GM19238 (cell line): ENCODE data around the gene STARD3.

Experiments used
- DNase-seq: peaks from one replicate; pipeline ENCODE4 v3.0.0; 2011; ENCODE audit warnings: low spot score; ENCODE audit not compliant: insufficient read length

STARD3 gene

GRCh38 chr17:39618956-39619785, 17.8 kb upstream of the STARD3 start:
- DNase-seq = no peak

GRCh38 chr17:39619786-39620101, 17.2 kb upstream of the STARD3 start:
- DNase-seq = no peak

- DNase-seq = peak; percentile 92
Measured at GRCh38 chr17:39621523-39622379, 15.2 kb upstream of the STARD3 start.

GRCh38 chr17:39622380-39623006, 14.5 kb upstream of the STARD3 start:
- no peak for DNase-seq

- peak; percentile 86 for DNase-seq
Measured at GRCh38 chr17:39623356-39623950, 13.5 kb upstream of the STARD3 start.

- DNase-seq = no peak
Measured at GRCh38 chr17:39624313-39624712, 12.6 kb upstream of the STARD3 start.

- DNase-seq = no peak
Measured at GRCh38 chr17:39625198-39625785, 11.7 kb upstream of the STARD3 start.

GRCh38 chr17:39626171-39627046, 10.5 kb upstream of the STARD3 start, which contains the start of gene PPP1R1B:
Gene PPP1R1B, plus strand, starts transcription at chr17:39626952. Its CDS starts 441 bp downstream, at chr17:39627393.
- no peak for DNase-seq

GRCh38 chr17:39627047-39627711, 9.8 kb upstream of the STARD3 start:
- no peak for DNase-seq

GRCh38 chr17:39627712-39628516, 9.0 kb upstream of the STARD3 start:
- DNase-seq = no peak

GRCh38 chr17:39628655-39629493, 8.1 kb upstream of the STARD3 start:
- DNase-seq = no peak

GRCh38 chr17:39629494-39629880, 7.5 kb upstream of the STARD3 start:
- no peak for DNase-seq

- no peak for DNase-seq
Measured at GRCh38 chr17:39629898-39630297, 7.0 kb upstream of the STARD3 start.

- DNase-seq = no peak
Measured at GRCh38 chr17:39631403-39631802, 5.5 kb upstream of the STARD3 start.

GRCh38 chr17:39632153-39632941, 4.6 kb upstream of the STARD3 start:
- DNase-seq = no peak

- no peak for DNase-seq
Measured at GRCh38 chr17:39633570-39634183, 3.3 kb upstream of the STARD3 start.

GRCh38 chr17:39634384-39634871, 2.5 kb upstream of the STARD3 start:
- no peak for DNase-seq
